ENCODE data around the gene CBS. TPM values are rescaled to one million over a fixed set of nuclear protein-coding genes. Genes with fewer than 3 reads are reported as not detected.

Gene CBS
- total and polyA plus RNA-seq, 4 donors = 70.9 to 212 (median 129) TPM

GRCh38 chr21:43027846-43028731, 47.5 kb downstream of the CBS start:
- Histone ChIP-seq H3K27ac (ENCODE audit: low read depth in 1 of 2, low read length in 2 of 2) (no peak overlapping the region), H3K27me3 (ENCODE audit: control insufficient read depth in 4 of 4, insufficient read depth in 4 of 4, low read length in 3 of 4) (no peaks in the 10 kb centered on the region), H3K36me3 (ENCODE audit: control insufficient read depth in 4 of 4, insufficient read depth in 3 of 4, low read depth in 1 of 4, low read length in 3 of 4) (peaks cover 9 to 62% (median 35%) of the 10 kb centered on the region in 4 donors), H3K4me3 (ENCODE audit: low read depth in 1 of 3, low read length in 3 of 3) (no peak overlapping the region), H3K9ac (ENCODE audit: low read depth in 1 of 2, low read length in 2 of 2) (no peak overlapping the region), H3K4me1 (ENCODE audit: control insufficient read depth in 4 of 4, insufficient read depth in 4 of 4, low read length in 3 of 4) (no peaks in the 10 kb centered on the region), H3K9me3 (ENCODE audit: control insufficient read depth in 4 of 4, low read length in 3 of 4) (no peaks in the 10 kb centered on the region)
- WGBS = 94% methylated on average over 27 of the region's 27 CpGs
- TF ChIP-seq FOXA2 (IDR thresholded peaks at IDR 0.05) (no peak), FOXA1 (IDR thresholded peaks at IDR 0.05) (no peak), RXRA (IDR thresholded peaks at IDR 0.05) (no peak), RAD21 (IDR thresholded peaks at IDR 0.05) (no peak), CTCF (IDR thresholded peaks at IDR 0.05; ENCODE audit: low read depth, low read length, missing input control) (no peak), ZBTB33 (IDR thresholded peaks at IDR 0.05) (no peak), REST (IDR thresholded peaks at IDR 0.05) (no peak), HNF4A (conservative IDR thresholded peaks at IDR 0.05) (no peak), EGR1 (IDR thresholded peaks at IDR 0.05; ENCODE audit: low read depth in 2 of 2) (no peak), SP1 (IDR thresholded peaks at IDR 0.05) (no peak), GABPA (IDR thresholded peaks at IDR 0.05 in 1 of 2, conservative IDR thresholded peaks at IDR 0.05 in 1 of 2) (no peak), TAF1 (conservative IDR thresholded peaks at IDR 0.05) (no peak), JUND (IDR thresholded peaks at IDR 0.05) (no peak), YY1 (IDR thresholded peaks at IDR 0.05) (no peak), ATF3 (IDR thresholded peaks at IDR 0.05) (no peak), MAX (IDR thresholded peaks at IDR 0.05) (no peak), HNF4G (IDR thresholded peaks at IDR 0.05) (no peak), NR2F2 (IDR thresholded peaks at IDR 0.05) (no peak)
- DNase-seq (ENCODE audit: low spot score) = no peak

Measured in liver (tissue), 9 donors.